Memory B cell (primary cell): ENCODE data around the gene TPBGL.
A peak's percentile ranks its signal among the peaks of the same experiment; 100 is the strongest.

Experiments
- ATAC-seq: fragments of 150-1000 bp; cut with Tn5 transposase; 2 replicates; pipeline ENCODE4 v1.10.0; 2021; ENCODE audit warnings: low read depth, mild to moderate bottlenecking, moderate library complexity
- DNase-seq, 2 donors: peaks; one replicate each; pipeline ENCODE4 v3.0.0; 2022; ENCODE audit warnings: low spot score in 2 of 2
- H3K27ac Mint-ChIP-seq: one replicate; pipeline ENCODE4 v1.8.0; 2022; ENCODE audit warnings: mild to moderate bottlenecking, moderate library complexity, mixed read lengths
- H3K27me3 Mint-ChIP-seq: one replicate; pipeline ENCODE4 v1.8.0; 2022; ENCODE audit warnings: mixed read lengths
- H3K36me3 Mint-ChIP-seq: one replicate; pipeline ENCODE4 v1.8.0; 2022; ENCODE audit warnings: mild to moderate bottlenecking, mixed read lengths
- H3K4me1 Mint-ChIP-seq: one replicate; pipeline ENCODE4 v1.8.0; 2022; ENCODE audit warnings: mixed read lengths
- H3K4me3 Mint-ChIP-seq: one replicate; pipeline ENCODE4 v1.8.0; 2022; ENCODE audit warnings: mild to moderate bottlenecking, moderate library complexity, mixed read lengths
- H3K9me3 Mint-ChIP-seq: one replicate; pipeline ENCODE4 v1.8.0; 2022; ENCODE audit warnings: mixed read lengths

TPBGL gene

GRCh38 chr11:75202195-75202594, 38.4 kb upstream of the TPBGL start:
- DNase-seq (no peak), ATAC-seq (no peak)
- no peak overlapping the region for H3K27ac Mint-ChIP-seq
- no peak overlapping the region for H3K4me3 Mint-ChIP-seq
- no peaks in the 10 kb centered on the region for H3K9me3 Mint-ChIP-seq
- peaks cover 9% of the 10 kb centered on the region for H3K27me3 Mint-ChIP-seq
- H3K4me1 Mint-ChIP-seq: no peaks in the 10 kb centered on the region
- no peaks in the 10 kb centered on the region for H3K36me3 Mint-ChIP-seq

GRCh38 chr11:75203138-75203537, 37.4 kb upstream of the TPBGL start:
- no peaks in the 10 kb centered on the region for H3K36me3 Mint-ChIP-seq
- H3K4me1 Mint-ChIP-seq: no peaks in the 10 kb centered on the region
- DNase-seq: no peak
- no peak overlapping the region for H3K4me3 Mint-ChIP-seq
- no peaks in the 10 kb centered on the region for H3K9me3 Mint-ChIP-seq
- ATAC-seq: no peak
- peaks cover 10% of the 10 kb centered on the region for H3K27me3 Mint-ChIP-seq
- no peak overlapping the region for H3K27ac Mint-ChIP-seq

GRCh38 chr11:75203641-75204011, 36.9 kb upstream of the TPBGL start:
- Mint-ChIP-seq H3K4me1 (no peaks in the 10 kb centered on the region), H3K9me3 (no peaks in the 10 kb centered on the region), H3K27me3 (peaks cover 10% of the 10 kb centered on the region), H3K27ac (no peak overlapping the region), H3K36me3 (no peaks in the 10 kb centered on the region), H3K4me3 (no peak overlapping the region)
- no peak for DNase-seq
- ATAC-seq: no peak

- Mint-ChIP-seq H3K36me3 (no peaks in the 10 kb centered on the region), H3K27me3 (peaks cover 10% of the 10 kb centered on the region), H3K4me3 (no peak overlapping the region), H3K4me1 (no peaks in the 10 kb centered on the region), H3K9me3 (no peaks in the 10 kb centered on the region), H3K27ac (no peak overlapping the region)
- DNase-seq (no peak), ATAC-seq (no peak)
Measured at GRCh38 chr11:75204012-75204674, 36.4 kb upstream of the TPBGL start.

GRCh38 chr11:75204685-75205563, 35.6 kb upstream of the TPBGL start:
- no peaks in the 10 kb centered on the region for H3K9me3 Mint-ChIP-seq
- H3K27me3 Mint-ChIP-seq: peaks cover 10% of the 10 kb centered on the region
- no peaks in the 10 kb centered on the region for H3K4me1 Mint-ChIP-seq
- DNase-seq (peak; percentile 49 to 59), ATAC-seq (peak; percentile 76)
- no peaks in the 10 kb centered on the region for H3K36me3 Mint-ChIP-seq
- H3K27ac Mint-ChIP-seq: no peak overlapping the region
- no peak overlapping the region for H3K4me3 Mint-ChIP-seq

GRCh38 chr11:75205564-75206020, 35.0 kb upstream of the TPBGL start:
- Mint-ChIP-seq H3K27ac (no peak overlapping the region), H3K36me3 (no peaks in the 10 kb centered on the region), H3K27me3 (peaks cover 10% of the 10 kb centered on the region), H3K4me3 (no peak overlapping the region), H3K9me3 (no peaks in the 10 kb centered on the region), H3K4me1 (no peaks in the 10 kb centered on the region)
- ATAC-seq: no peak
- no peak for DNase-seq

- Mint-ChIP-seq H3K27ac (no peak overlapping the region), H3K4me1 (no peaks in the 10 kb centered on the region), H3K4me3 (no peak overlapping the region), H3K36me3 (no peaks in the 10 kb centered on the region), H3K27me3 (peaks cover 12% of the 10 kb centered on the region), H3K9me3 (no peaks in the 10 kb centered on the region)
- DNase-seq (no peak), ATAC-seq (no peak)
Measured at GRCh38 chr11:75208446-75208845, 32.1 kb upstream of the TPBGL start.

GRCh38 chr11:75212411-75212810, 28.2 kb upstream of the TPBGL start:
- peaks cover 2% of the 10 kb centered on the region for H3K9me3 Mint-ChIP-seq
- H3K27me3 Mint-ChIP-seq: peaks cover 18% of the 10 kb centered on the region
- no peaks in the 10 kb centered on the region for H3K4me1 Mint-ChIP-seq
- H3K4me3 Mint-ChIP-seq: no peak overlapping the region
- H3K36me3 Mint-ChIP-seq: no peaks in the 10 kb centered on the region
- no peak overlapping the region for H3K27ac Mint-ChIP-seq
- DNase-seq: no peak
- ATAC-seq: no peak

- H3K4me3 Mint-ChIP-seq: no peak overlapping the region
- peaks cover 2% of the 10 kb centered on the region for H3K9me3 Mint-ChIP-seq
- no peak overlapping the region for H3K27ac Mint-ChIP-seq
- peak; percentile 24 for ATAC-seq
- no peaks in the 10 kb centered on the region for H3K36me3 Mint-ChIP-seq
- H3K4me1 Mint-ChIP-seq: no peaks in the 10 kb centered on the region
- DNase-seq: peak; percentile 50 to 61
- H3K27me3 Mint-ChIP-seq: peaks cover 22% of the 10 kb centered on the region
Measured at GRCh38 chr11:75214411-75214821, 26.2 kb upstream of the TPBGL start.

- Mint-ChIP-seq H3K36me3 (no peaks in the 10 kb centered on the region), H3K9me3 (peaks cover 2% of the 10 kb centered on the region), H3K27ac (no peak overlapping the region), H3K27me3 (peaks cover 22% of the 10 kb centered on the region), H3K4me3 (no peak overlapping the region), H3K4me1 (no peaks in the 10 kb centered on the region)
- ATAC-seq (no peak), DNase-seq (no peak)
Measured at GRCh38 chr11:75214843-75215242, 25.7 kb upstream of the TPBGL start.

GRCh38 chr11:75219869-75220268, 20.7 kb upstream of the TPBGL start:
- Mint-ChIP-seq H3K4me1 (no peaks in the 10 kb centered on the region), H3K36me3 (no peaks in the 10 kb centered on the region), H3K27ac (no peak overlapping the region), H3K27me3 (peaks cover 11% of the 10 kb centered on the region), H3K4me3 (no peak overlapping the region), H3K9me3 (peaks cover 2% of the 10 kb centered on the region)
- no peak for ATAC-seq
- no peak for DNase-seq

- ATAC-seq (no peak), DNase-seq (no peak)
- Mint-ChIP-seq H3K27ac (no peak overlapping the region), H3K27me3 (no peaks in the 10 kb centered on the region), H3K9me3 (no peaks in the 10 kb centered on the region), H3K4me3 (no peak overlapping the region), H3K4me1 (no peaks in the 10 kb centered on the region), H3K36me3 (no peaks in the 10 kb centered on the region)
Measured at GRCh38 chr11:75223954-75224643, 16.5 kb upstream of the TPBGL start.

- Mint-ChIP-seq H3K27me3 (peaks cover 3% of the 10 kb centered on the region), H3K36me3 (no peaks in the 10 kb centered on the region), H3K4me3 (no peak overlapping the region), H3K9me3 (no peaks in the 10 kb centered on the region), H3K27ac (no peak overlapping the region), H3K4me1 (no peaks in the 10 kb centered on the region)
- DNase-seq (no peak), ATAC-seq (no peak)
Measured at GRCh38 chr11:75225794-75226193, 14.8 kb upstream of the TPBGL start.

GRCh38 chr11:75229466-75229865, 11.1 kb upstream of the TPBGL start:
- H3K27me3 Mint-ChIP-seq: peaks cover 17% of the 10 kb centered on the region
- no peak overlapping the region for H3K27ac Mint-ChIP-seq
- H3K9me3 Mint-ChIP-seq: no peaks in the 10 kb centered on the region
- DNase-seq: no peak
- H3K4me1 Mint-ChIP-seq: no peaks in the 10 kb centered on the region
- ATAC-seq: no peak
- no peaks in the 10 kb centered on the region for H3K36me3 Mint-ChIP-seq
- no peak overlapping the region for H3K4me3 Mint-ChIP-seq
